HepG2 (cell line): ENCODE data around the gene C2CD4A. TPM values are rescaled to one million over a fixed set of nuclear protein-coding genes. Genes with fewer than 3 reads are reported as not detected.

Experiments
- ATAC-seq: fragments of 200-7000 bp; cut with Tn5 transposase; 3 replicates; pipeline ENCODE4 v1.9.1; 2020; ENCODE audit warnings: mild to moderate bottlenecking, moderate library complexity
- Bru-seq: library from RNA; stranded (reverse); fragments of 400-500 nt; gene quantifications from one replicate; lab custom pipeline; 2021; lab: Mats Ljungman, UMichigan
- BruChase-seq, 2 experiments: library from RNA; stranded (reverse); fragments of 400-500 nt; gene quantifications; one replicate each; lab custom pipeline; 2021; lab: Mats Ljungman, UMichigan
- BruUV-seq: library from RNA; stranded (reverse); fragments of 400-500 nt; replicated peaks from 2 replicates; lab custom pipeline; 2021; lab: Mats Ljungman, UMichigan
- CTCF ChIA-PET: fragments of 300-600 bp; formaldehyde crosslinking; extraction: SDS; loops from one replicate; lab custom pipeline; 2021; ENCODE audit warnings: low total read pairs, inconsistent platforms, low intra/inter-chr PET ratio; lab: Yijun Ruan, JAX
- POLR2A ChIA-PET: fragments of 350-600 bp; sonication (Branson Sonifier 250); formaldehyde crosslinking; loops from one replicate; lab custom pipeline; 2020; ENCODE audit warnings: antibody characterized with exemption, inconsistent platforms; lab: Yijun Ruan, JAX
- DNase-seq: peaks from one replicate; pipeline ENCODE4 v3.0.0-alpha.2; 2015; ENCODE audit warnings: low spot score
- FAIRE-seq: peaks from 3 replicates; lab custom pipeline; 2011; peaks lifted over from hg19 to GRCh38; lab: Jason Lieb, UNC
- H2AFZ ChIP-seq: one replicate; pipeline ENCODE4 v1.6.1; 2011; ENCODE audit warnings: low read length, inconsistent platforms
- H3K27ac ChIP-seq: fragments of 300-600 bp; 3 replicates; pipeline ENCODE4 v1.8.0; 2011; ENCODE audit warnings: mixed run types, mild to moderate bottlenecking, mixed read lengths, low read length, inconsistent platforms; ENCODE audit not compliant: insufficient read depth; ENCODE audit errors: extremely low read length
- H3K27me3 ChIP-seq, 2 experiments: fragments of 200-600 bp in 1 of 2; 2 replicates in 1 of 2; 3 replicates in 1 of 2; pipeline versions ENCODE4 v1.6.0 to v1.8.0; 2011; ENCODE audit warnings: low read length in 2 of 2, mild to moderate bottlenecking in 2 of 2, moderate library complexity in 2 of 2, inconsistent platforms in 1 of 2; ENCODE audit not compliant: insufficient read depth in 2 of 2, control insufficient read depth in 1 of 2
- H3K36me3 ChIP-seq, 2 experiments: fragments of 200-600 bp in 1 of 2; replicated peaks in 1 of 2; 2 replicates in 1 of 2; 3 replicates in 1 of 2; pipeline versions ENCODE4 v1.5.1 to v1.8.0; 2011; ENCODE audit warnings: low read length in 2 of 2, inconsistent platforms in 1 of 2; ENCODE audit not compliant: insufficient read depth in 2 of 2, control insufficient read depth in 1 of 2
- H3K4me1 ChIP-seq: 2 replicates; pipeline ENCODE4 v1.5.1; 2012; ENCODE audit warnings: low read length, inconsistent platforms; ENCODE audit not compliant: insufficient read depth
- H3K4me2 ChIP-seq: 2 replicates; pipeline ENCODE4 v1.6.0; 2011; ENCODE audit warnings: low read depth, low read length, inconsistent platforms
- H3K4me3 ChIP-seq, 3 experiments: fragments of 200-600 bp in 1 of 3; sonication (generic), shearing (Covaris generic) in 1 of 3; replicated peaks in 1 of 3; 2 replicates each; pipeline ENCODE4 v1.5.1; 2011 to 2016; ENCODE audit warnings: low read length in 3 of 3, inconsistent platforms in 2 of 3, low read depth in 2 of 3, mild to moderate bottlenecking in 2 of 3, control low read depth in 1 of 3, mixed read lengths in 1 of 3; ENCODE audit not compliant: insufficient read depth in 1 of 3
- H3K79me2 ChIP-seq: one replicate; pipeline ENCODE4 v1.6.1; 2011; ENCODE audit warnings: low read length, inconsistent platforms; ENCODE audit not compliant: insufficient read depth
- H3K9ac ChIP-seq: 2 replicates; pipeline ENCODE4 v1.6.0; 2011; ENCODE audit warnings: mild to moderate bottlenecking, low read depth, low read length, inconsistent platforms; ENCODE audit not compliant: insufficient read depth
- H3K9me3 ChIP-seq: 2 replicates; pipeline ENCODE4 v1.5.1; 2012; ENCODE audit warnings: mild to moderate bottlenecking, low read length
- H4K20me1 ChIP-seq: 2 replicates; pipeline ENCODE4 v1.6.0; 2011; ENCODE audit warnings: inconsistent platforms, mild to moderate bottlenecking, low read length, moderate library complexity; ENCODE audit not compliant: insufficient read depth
- REL ChIP-seq: sonication (generic); formaldehyde crosslinking; conservative IDR thresholded peaks from 2 replicates; pipeline ENCODE4 v1.8.0; 2022; ENCODE audit warnings: mild to moderate bottlenecking, missing genetic modification reagents, moderate library complexity
- SIX4 ChIP-seq: sonication (generic); formaldehyde crosslinking; IDR thresholded peaks from 2 replicates; pipeline ENCODE4 v1.4.0; 2020; ENCODE audit warnings: missing genetic modification reagents
- ZBTB8A ChIP-seq: sonication (generic); formaldehyde crosslinking; IDR thresholded peaks from 2 replicates; pipeline ENCODE4 v1.4.0; 2020; ENCODE audit warnings: mild to moderate bottlenecking, low read depth, missing genetic modification reagents, borderline replicate concordance
- ZC3H13 ChIP-seq: sonication (generic); formaldehyde crosslinking; IDR thresholded peaks from 2 replicates; pipeline ENCODE4 v1.8.1; 2023; ENCODE audit warnings: mild to moderate bottlenecking, missing genetic modification reagents, moderate library complexity
- ZMAT3 ChIP-seq: sonication (generic); formaldehyde crosslinking; conservative IDR thresholded peaks from 2 replicates; pipeline ENCODE4 v1.7.0; 2021; ENCODE audit warnings: missing genetic modification reagents
- ZNF781 ChIP-seq: sonication (generic); formaldehyde crosslinking; IDR thresholded peaks from 2 replicates; pipeline ENCODE4 v1.5.1; 2020; ENCODE audit warnings: borderline replicate concordance, mild to moderate bottlenecking, missing genetic modification reagents; ENCODE audit errors: not compliant biosample characterization
- WGBS: methylation state at CpG from one replicate; pipeline ENCODE4 v1.1.6; 2017; ENCODE audit warnings: low lambda C conversion rate; 5-methylcytosine and 5-hydroxymethylcytosine counted together
- in situ Hi-C: cut with HindIII; loops from 2 replicates; pipeline ENCODE4 v1.10.0; 2017; ENCODE audit warnings: low pct_unique_long_range_greater_than_20kb; ENCODE audit not compliant: extremely low pct_ligation_motif_present
- intact Hi-C: fragments of 100-400 bp; cut with micrococcal nuclease; formaldehyde crosslinking; loops from one replicate; pipeline ENCODE4 v1.10.0; 2022; ENCODE audit not compliant: unreplicated experiment
- long read RNA-seq, 2 experiments: library from RNA in 1 of 2; library from polyadenylated mRNA in 1 of 2; stranded (forward) in 1 of 2; unstranded in 1 of 2; transcript quantifications; one replicate each; pipeline ENCODE4 v2.0.0, GENCODE V29; 2019 to 2022
- polyA minus RNA-seq, 3 experiments: library from RNA; depleted of rRNA, polyadenylated mRNA; stranded (reverse); fragments of >200 nt; gene quantifications; 2 replicates each; pipeline ENCODE4 v1.2.3, GENCODE V29; 2011; ENCODE audit warnings: low replicate concordance in 1 of 3
- polyA plus RNA-seq, 8 experiments: library from polyadenylated mRNA; depleted of rRNA in 3 of 8; stranded (reverse) in 7 of 8; unstranded in 1 of 8; fragments of >200 nt; fragmentation: Illumina TruSeq in 4 of 8; extraction: Trizol in 4 of 8; gene quantifications; 2 replicates each; pipeline versions ENCODE4 v1.2.1 to v1.2.3, GENCODE V29; 2011 to 2016; ENCODE audit warnings: low read depth in 4 of 8, missing spikeins in 1 of 8, mixed read lengths in 1 of 8; ENCODE audit not compliant: insufficient read depth in 1 of 8
- total RNA-seq, 5 experiments: library from RNA; depleted of rRNA; stranded (reverse); fragments of >200 nt; fragmentation: Illumina TruSeq; extraction: Trizol; gene quantifications; 2 replicates each; pipeline ENCODE4 v1.2.3, GENCODE V29; 2016; ENCODE audit warnings: low read depth in 1 of 5
- TF ChIP-seq, protein P1 (sequence below): IDR thresholded peaks from 2 replicates; pipeline ENCODE4 v1.6.1; 2016; ENCODE audit warnings: control low read depth
- TF ChIP-seq, protein P2 (sequence below): sonication (generic); formaldehyde crosslinking; IDR thresholded peaks from 2 replicates; pipeline ENCODE4 v1.9.0; 2021; ENCODE audit warnings: mild to moderate bottlenecking, missing genetic modification reagents

The C2CD4A gene, protein sequence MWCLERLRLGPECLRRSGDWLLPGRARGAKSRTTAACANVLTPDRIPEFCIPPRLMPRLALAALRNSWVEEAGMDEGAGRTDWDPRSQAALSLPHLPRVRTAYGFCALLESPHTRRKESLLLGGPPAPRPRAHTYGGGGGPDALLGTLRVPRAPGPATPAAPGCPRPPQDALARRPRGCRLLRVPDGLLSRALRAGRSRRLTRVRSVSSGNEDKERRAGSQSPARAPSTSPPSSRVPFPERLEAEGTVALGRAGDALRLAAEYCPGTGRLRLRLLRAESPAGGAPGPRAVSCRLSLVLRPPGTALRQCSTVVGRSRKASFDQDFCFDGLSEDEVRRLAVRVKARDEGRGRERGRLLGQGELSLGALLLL
- total RNA-seq (2016; rRNA removed; fragmentation: Illumina TruSeq; extraction: Trizol) (0.17 and 0.20 TPM in 2 replicates), polyA plus RNA-seq (2011; rRNA removed) (not detected in 2 replicates), polyA minus RNA-seq (2011; rRNA and poly(A)+ RNA removed; ENCODE audit: low replicate concordance) (0.04 TPM in 1 of 2 replicates, not detected in the other), Bru-seq, nascent RNA (percentile 28 among the genes with signal in this experiment), BruChase-seq, experiment 1, labeled RNA remaining after a 6-hour chase (percentile 26 among the genes with signal in this experiment), BruChase-seq, experiment 2, labeled RNA remaining after a 2-hour chase (percentile 36 among the genes with signal in this experiment)
- 0.09 and 0.10 TPM in 2 replicates for total RNA-seq (2016; cell fraction: cytosol; rRNA removed; fragmentation: Illumina TruSeq; extraction: Trizol; ENCODE audit: low read depth)
- total RNA-seq (2016; cell fraction: insoluble cytoplasmic fraction; rRNA removed; fragmentation: Illumina TruSeq; extraction: Trizol): 0.26 and 0.34 TPM in 2 replicates
- total RNA-seq (2016; cell fraction: membrane; rRNA removed; fragmentation: Illumina TruSeq; extraction: Trizol): 0.22 and 0.28 TPM in 2 replicates
- 0.16 and 0.25 TPM in 2 replicates for total RNA-seq (2016; cell fraction: nucleus; rRNA removed; fragmentation: Illumina TruSeq; extraction: Trizol)
- not detected in 2 replicates for polyA plus RNA-seq (2011; cell fraction: cytosol; rRNA removed)
- 0.03 TPM in 1 of 2 replicates, not detected in the other for polyA plus RNA-seq (2011; cell fraction: nucleus; rRNA removed)
- not detected in 2 replicates for polyA plus RNA-seq (2012)
- polyA plus RNA-seq (2016; cell fraction: cytosol; fragmentation: Illumina TruSeq; extraction: Trizol; ENCODE audit: low read depth): not detected in 2 replicates
- 0.30 and 0.31 TPM in 2 replicates for polyA plus RNA-seq (2016; cell fraction: insoluble cytoplasmic fraction; fragmentation: Illumina TruSeq; extraction: Trizol; ENCODE audit: low read depth)
- 0.08 TPM in 1 of 2 replicates, not detected in the other for polyA plus RNA-seq (2016; cell fraction: membrane; fragmentation: Illumina TruSeq; extraction: Trizol; ENCODE audit: low read depth)
- 0.30 and 0.51 TPM in 2 replicates for polyA plus RNA-seq (2016; cell fraction: nucleus; fragmentation: Illumina TruSeq; extraction: Trizol; ENCODE audit: insufficient read depth, low read depth)
- polyA minus RNA-seq (2011; cell fraction: cytosol; rRNA and poly(A)+ RNA removed): not detected in 2 replicates
- not detected in 2 replicates for polyA minus RNA-seq (2011; cell fraction: nucleus; rRNA and poly(A)+ RNA removed)
- long read RNA-seq, experiment 1: 0 reads
- long read RNA-seq, experiment 2, partial matches to known transcripts: 0 of 1 reads
- long read RNA-seq, experiment 2, other reads (novel, unspliced or antisense): 1 of 1 reads

GRCh38 chr15:62066663-62067447 lies at the start of gene C2CD4A:
TSS of gene C2CD4A (plus strand) at chr15:62066977. CDS start at chr15:62067614, 637 bp downstream.
- H3K4me1 ChIP-seq: peaks cover 34% of the 10 kb centered on the region
- H3K27me3 ChIP-seq: peaks cover 0 to 3% of the 10 kb centered on the region in 2 experiments; a peak in 1 of 5 replicates
- H3K27ac ChIP-seq: no peak within 1 kb of the TSS
- BruUV-seq: TSS peak; percentile 89
- in situ Hi-C loops: loop anchor here (5.0 kb wide), 1 partner anchor 195 kb away; no protein-coding TSS in a partner anchor
- no peaks in the 10 kb centered on the region; the same call in 1 of the 2 replicates for H4K20me1 ChIP-seq
- POLR2A ChIA-PET: no interaction called here
- H3K9me3 ChIP-seq: no peaks in the 10 kb centered on the region
- H2AFZ ChIP-seq: peak within 1 kb of the TSS; percentile 58
- H3K4me3 ChIP-seq: peak within 1 kb of the TSS; percentile 41 to 75 (median 48)
- ATAC-seq (peak; percentile 92), FAIRE-seq (peak; percentile 37), DNase-seq (peak; percentile 88)
- no peaks in the 10 kb centered on the region for H3K36me3 ChIP-seq
- CTCF ChIA-PET: no interaction called here
- H3K9ac ChIP-seq: peak within 1 kb of the TSS; percentile 36; the same call in 1 of the 2 replicates
- 7% methylated on average over 22 of the region's 33 CpGs for WGBS
- H3K4me2 ChIP-seq: peak within 1 kb of the TSS; percentile 96
- H3K79me2 ChIP-seq: no peaks in the 10 kb centered on the region
- intact Hi-C loops: no loop called here
- TF ChIP-seq REL (CRISPR knock-in tag): peak; percentile 64; the same call in 1 of the 2 replicates
- 0 out of 2 replicates have a peak, but pooled peaks have one; percentile 28 for TF ChIP-seq ZBTB8A (CRISPR knock-in tag)
- TF ChIP-seq, protein P1, sequence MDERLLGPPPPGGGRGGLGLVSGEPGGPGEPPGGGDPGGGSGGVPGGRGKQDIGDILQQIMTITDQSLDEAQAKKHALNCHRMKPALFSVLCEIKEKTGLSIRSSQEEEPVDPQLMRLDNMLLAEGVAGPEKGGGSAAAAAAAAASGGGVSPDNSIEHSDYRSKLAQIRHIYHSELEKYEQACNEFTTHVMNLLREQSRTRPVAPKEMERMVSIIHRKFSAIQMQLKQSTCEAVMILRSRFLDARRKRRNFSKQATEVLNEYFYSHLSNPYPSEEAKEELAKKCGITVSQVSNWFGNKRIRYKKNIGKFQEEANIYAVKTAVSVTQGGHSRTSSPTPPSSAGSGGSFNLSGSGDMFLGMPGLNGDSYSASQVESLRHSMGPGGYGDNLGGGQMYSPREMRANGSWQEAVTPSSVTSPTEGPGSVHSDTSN (CRISPR knock-in tag): no peak
- peak; percentile 67; the same call in 1 of the 2 replicates for TF ChIP-seq ZMAT3 (CRISPR knock-in tag)
- no peak for TF ChIP-seq ZNF781 (CRISPR knock-in tag)
- no peak for TF ChIP-seq ZC3H13 (CRISPR knock-in tag)
- peak; percentile 100 for TF ChIP-seq SIX4 (CRISPR knock-in tag)
- TF ChIP-seq, protein P2, sequence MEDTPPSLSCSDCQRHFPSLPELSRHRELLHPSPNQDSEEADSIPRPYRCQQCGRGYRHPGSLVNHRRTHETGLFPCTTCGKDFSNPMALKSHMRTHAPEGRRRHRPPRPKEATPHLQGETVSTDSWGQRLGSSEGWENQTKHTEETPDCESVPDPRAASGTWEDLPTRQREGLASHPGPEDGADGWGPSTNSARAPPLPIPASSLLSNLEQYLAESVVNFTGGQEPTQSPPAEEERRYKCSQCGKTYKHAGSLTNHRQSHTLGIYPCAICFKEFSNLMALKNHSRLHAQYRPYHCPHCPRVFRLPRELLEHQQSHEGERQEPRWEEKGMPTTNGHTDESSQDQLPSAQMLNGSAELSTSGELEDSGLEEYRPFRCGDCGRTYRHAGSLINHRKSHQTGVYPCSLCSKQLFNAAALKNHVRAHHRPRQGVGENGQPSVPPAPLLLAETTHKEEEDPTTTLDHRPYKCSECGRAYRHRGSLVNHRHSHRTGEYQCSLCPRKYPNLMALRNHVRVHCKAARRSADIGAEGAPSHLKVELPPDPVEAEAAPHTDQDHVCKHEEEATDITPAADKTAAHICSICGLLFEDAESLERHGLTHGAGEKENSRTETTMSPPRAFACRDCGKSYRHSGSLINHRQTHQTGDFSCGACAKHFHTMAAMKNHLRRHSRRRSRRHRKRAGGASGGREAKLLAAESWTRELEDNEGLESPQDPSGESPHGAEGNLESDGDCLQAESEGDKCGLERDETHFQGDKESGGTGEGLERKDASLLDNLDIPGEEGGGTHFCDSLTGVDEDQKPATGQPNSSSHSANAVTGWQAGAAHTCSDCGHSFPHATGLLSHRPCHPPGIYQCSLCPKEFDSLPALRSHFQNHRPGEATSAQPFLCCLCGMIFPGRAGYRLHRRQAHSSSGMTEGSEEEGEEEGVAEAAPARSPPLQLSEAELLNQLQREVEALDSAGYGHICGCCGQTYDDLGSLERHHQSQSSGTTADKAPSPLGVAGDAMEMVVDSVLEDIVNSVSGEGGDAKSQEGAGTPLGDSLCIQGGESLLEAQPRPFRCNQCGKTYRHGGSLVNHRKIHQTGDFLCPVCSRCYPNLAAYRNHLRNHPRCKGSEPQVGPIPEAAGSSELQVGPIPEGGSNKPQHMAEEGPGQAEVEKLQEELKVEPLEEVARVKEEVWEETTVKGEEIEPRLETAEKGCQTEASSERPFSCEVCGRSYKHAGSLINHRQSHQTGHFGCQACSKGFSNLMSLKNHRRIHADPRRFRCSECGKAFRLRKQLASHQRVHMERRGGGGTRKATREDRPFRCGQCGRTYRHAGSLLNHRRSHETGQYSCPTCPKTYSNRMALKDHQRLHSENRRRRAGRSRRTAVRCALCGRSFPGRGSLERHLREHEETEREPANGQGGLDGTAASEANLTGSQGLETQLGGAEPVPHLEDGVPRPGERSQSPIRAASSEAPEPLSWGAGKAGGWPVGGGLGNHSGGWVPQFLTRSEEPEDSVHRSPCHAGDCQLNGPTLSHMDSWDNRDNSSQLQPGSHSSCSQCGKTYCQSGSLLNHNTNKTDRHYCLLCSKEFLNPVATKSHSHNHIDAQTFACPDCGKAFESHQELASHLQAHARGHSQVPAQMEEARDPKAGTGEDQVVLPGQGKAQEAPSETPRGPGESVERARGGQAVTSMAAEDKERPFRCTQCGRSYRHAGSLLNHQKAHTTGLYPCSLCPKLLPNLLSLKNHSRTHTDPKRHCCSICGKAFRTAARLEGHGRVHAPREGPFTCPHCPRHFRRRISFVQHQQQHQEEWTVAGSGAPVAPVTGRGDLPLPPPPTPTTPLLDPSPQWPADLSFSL: no peak
